Endodermal cell (in vitro differentiated cells): ENCODE data around the gene KCNJ4. TPM values are rescaled to one million over a fixed set of nuclear protein-coding genes. Genes with fewer than 3 reads are reported as not detected.

Experiments
- DNase-seq: peaks from one replicate; pipeline ENCODE4 v3.0.0-alpha.2; 2017
- H3K27ac ChIP-seq: 2 replicates; pipeline ENCODE4 v1.5.1; 2013; ENCODE audit warnings: mild to moderate bottlenecking, low read depth, low read length, moderate library complexity
- H3K27me3 ChIP-seq: 2 replicates; pipeline ENCODE4 v1.6.1; 2013; ENCODE audit warnings: mild to moderate bottlenecking, low read length, moderate library complexity; ENCODE audit not compliant: insufficient read depth, control insufficient read depth, poor library complexity, severe bottlenecking
- H3K36me3 ChIP-seq: 2 replicates; pipeline ENCODE4 v1.7.0; 2013; ENCODE audit warnings: mild to moderate bottlenecking, low read length, moderate library complexity; ENCODE audit not compliant: control insufficient read depth, insufficient read depth
- H3K4me1 ChIP-seq: one replicate; pipeline ENCODE4 v1.7.0; 2013; ENCODE audit warnings: low read length; ENCODE audit not compliant: control insufficient read depth, insufficient read depth
- H3K4me3 ChIP-seq: 2 replicates; pipeline ENCODE4 v1.5.1; 2013; ENCODE audit warnings: mild to moderate bottlenecking, low read length, moderate library complexity
- H3K9ac ChIP-seq: 2 replicates; pipeline ENCODE4 v1.6.1; 2013; ENCODE audit warnings: mild to moderate bottlenecking, low read length, moderate library complexity; ENCODE audit not compliant: poor library complexity, severe bottlenecking; ENCODE audit errors: extremely low read depth
- H3K9me3 ChIP-seq: 2 replicates; pipeline ENCODE4 v1.6.1; 2013; ENCODE audit warnings: mild to moderate bottlenecking, low read length, moderate library complexity; ENCODE audit not compliant: control insufficient read depth
- H3K27ac Mint-ChIP-seq: 2 replicates; pipeline ENCODE4 v1.8.0; 2020; ENCODE audit warnings: mixed read lengths
- H3K27me3 Mint-ChIP-seq: 2 replicates; pipeline ENCODE4 v1.8.0; 2021; ENCODE audit warnings: mild to moderate bottlenecking, mixed read lengths; ENCODE audit not compliant: insufficient read depth
- H3K36me3 Mint-ChIP-seq: 2 replicates; pipeline ENCODE4 v1.8.0; 2020; ENCODE audit warnings: low read depth, mixed read lengths
- H3K4me1 Mint-ChIP-seq: 2 replicates; pipeline ENCODE4 v1.8.0; 2020; ENCODE audit warnings: mixed read lengths
- H3K4me3 Mint-ChIP-seq: 2 replicates; pipeline ENCODE4 v1.8.0; 2020; ENCODE audit warnings: mild to moderate bottlenecking, moderate library complexity, mixed read lengths
- H3K9me3 Mint-ChIP-seq: 2 replicates; pipeline ENCODE4 v1.8.0; 2020; ENCODE audit warnings: mild to moderate bottlenecking, mixed read lengths
- WGBS, 2 experiments: methylation state at CpG; one replicate each; pipeline versions ENCODE4 v1.1.5 to v1.1.7; 2013; ENCODE audit warnings: missing lambda C conversion rate in 2 of 2, mixed read lengths in 1 of 2; ENCODE audit not compliant: insufficient coverage in 1 of 2, insufficient read length in 1 of 2; 5-methylcytosine and 5-hydroxymethylcytosine counted together
- total RNA-seq, 2 donors: library from RNA; stranded (reverse); fragmentation: NEBNext Ultra II Directional in 1 of 2; extraction: Animal tissue kit (Norgen Biotek cat#: 25700) in 1 of 2; gene quantifications; 2 replicates in 1 of 2; 3 replicates in 1 of 2; pipeline ENCODE4 v1.2.1, GENCODE V29; 2021
- TF ChIP-seq, protein P1 (sequence below): fragments of 200-600 bp; sonication (generic); conservative IDR thresholded peaks from 2 replicates; pipeline ENCODE4 v1.5.0; 2021; ENCODE audit warnings: antibody characterized with exemption, mild to moderate bottlenecking

The KCNJ4 gene
- total RNA-seq, 2 donors from 2014 or later = 0.37 to 1.4 TPM

DNA sequence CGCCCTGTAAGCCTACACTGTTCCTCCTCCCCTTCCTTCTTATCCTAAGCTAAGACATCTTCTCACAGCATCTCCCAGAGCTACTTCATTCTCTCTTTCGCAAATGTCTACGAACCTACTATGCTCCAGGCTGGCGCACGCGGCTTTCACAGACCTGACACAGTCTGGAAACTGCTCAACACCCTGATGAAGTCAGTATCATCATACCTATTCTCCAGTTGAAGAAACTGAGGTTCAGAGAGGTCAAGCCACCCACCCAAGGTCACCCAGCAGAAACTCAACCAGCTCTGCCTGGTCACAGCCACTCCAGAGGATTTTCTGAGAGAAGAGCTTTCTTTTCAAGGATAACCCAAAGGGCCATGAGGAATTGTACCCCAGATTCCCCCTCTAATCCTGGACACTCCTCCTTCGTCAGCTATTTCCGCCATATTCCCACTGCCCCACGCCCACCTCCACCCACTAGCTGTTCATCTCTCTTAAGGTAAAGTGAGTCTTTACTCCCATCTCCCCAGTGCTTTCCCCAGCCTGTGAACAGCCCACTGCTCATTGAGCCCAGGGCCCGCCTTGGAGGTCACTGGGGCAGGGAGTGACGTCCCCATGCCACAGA lies 1.8 kb downstream of the KCNJ4 start:
- Mint-ChIP-seq H3K4me3 (no peak overlapping the region), H3K4me1 (peaks cover 5% of the 10 kb centered on the region), H3K27me3 (peaks cover 81% of the 10 kb centered on the region), H3K9me3 (no peaks in the 10 kb centered on the region), H3K27ac (no peak overlapping the region), H3K36me3 (no peaks in the 10 kb centered on the region)
- H3K4me3 ChIP-seq = no peak overlapping the region
- H3K27ac ChIP-seq = no peak overlapping the region
- H3K36me3 ChIP-seq = no peaks in the 10 kb centered on the region
- DNase-seq = no peak
- peaks cover 73% of the 10 kb centered on the region for H3K27me3 ChIP-seq
- H3K9ac ChIP-seq = no peak overlapping the region
- H3K4me1 ChIP-seq = no peaks in the 10 kb centered on the region
- TF ChIP-seq, protein P1, sequence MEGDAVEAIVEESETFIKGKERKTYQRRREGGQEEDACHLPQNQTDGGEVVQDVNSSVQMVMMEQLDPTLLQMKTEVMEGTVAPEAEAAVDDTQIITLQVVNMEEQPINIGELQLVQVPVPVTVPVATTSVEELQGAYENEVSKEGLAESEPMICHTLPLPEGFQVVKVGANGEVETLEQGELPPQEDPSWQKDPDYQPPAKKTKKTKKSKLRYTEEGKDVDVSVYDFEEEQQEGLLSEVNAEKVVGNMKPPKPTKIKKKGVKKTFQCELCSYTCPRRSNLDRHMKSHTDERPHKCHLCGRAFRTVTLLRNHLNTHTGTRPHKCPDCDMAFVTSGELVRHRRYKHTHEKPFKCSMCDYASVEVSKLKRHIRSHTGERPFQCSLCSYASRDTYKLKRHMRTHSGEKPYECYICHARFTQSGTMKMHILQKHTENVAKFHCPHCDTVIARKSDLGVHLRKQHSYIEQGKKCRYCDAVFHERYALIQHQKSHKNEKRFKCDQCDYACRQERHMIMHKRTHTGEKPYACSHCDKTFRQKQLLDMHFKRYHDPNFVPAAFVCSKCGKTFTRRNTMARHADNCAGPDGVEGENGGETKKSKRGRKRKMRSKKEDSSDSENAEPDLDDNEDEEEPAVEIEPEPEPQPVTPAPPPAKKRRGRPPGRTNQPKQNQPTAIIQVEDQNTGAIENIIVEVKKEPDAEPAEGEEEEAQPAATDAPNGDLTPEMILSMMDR = no peak
- H3K9me3 ChIP-seq = no peaks in the 10 kb centered on the region
- WGBS, 2 experiments = 84 to 90% methylated on average over 8 to 11 of the region's 11 CpGs

DNA sequence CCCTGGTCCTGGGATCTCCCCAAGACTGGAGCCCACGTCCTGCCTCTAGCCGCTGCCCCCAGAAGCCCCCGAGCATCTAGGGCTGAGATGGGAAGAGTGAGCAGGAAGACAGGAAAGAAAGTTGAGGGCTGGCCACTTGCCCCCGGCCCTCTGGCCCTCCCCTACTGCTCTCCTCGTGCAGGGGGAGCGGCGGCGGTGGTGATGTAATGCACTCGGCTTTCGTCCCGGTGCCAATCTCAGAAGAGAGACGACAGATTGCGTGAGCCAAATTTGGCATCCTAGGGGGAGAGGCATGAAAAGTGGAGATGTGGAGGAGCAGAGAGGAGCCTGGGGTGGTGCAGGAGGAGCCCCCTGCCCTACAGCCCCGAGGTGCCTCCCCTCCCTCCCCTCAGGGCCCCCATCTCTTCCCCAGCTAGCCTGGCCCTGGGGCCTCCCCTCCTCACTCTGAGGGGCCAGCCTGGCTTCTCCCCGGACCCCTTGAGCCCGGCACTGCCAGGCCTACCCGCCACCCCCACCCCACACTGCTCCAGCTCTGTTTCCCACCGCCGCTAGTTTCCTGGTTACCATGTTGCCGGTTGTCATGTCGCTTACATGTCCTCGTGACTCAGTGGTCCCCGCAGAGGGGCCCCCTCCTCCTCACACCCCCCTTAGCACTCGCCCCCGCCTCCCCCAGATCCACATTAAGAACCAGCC lies 2.5 kb downstream of the KCNJ4 start:
- Mint-ChIP-seq H3K36me3 (no peaks in the 10 kb centered on the region), H3K4me3 (no peak overlapping the region), H3K27me3 (peaks cover 74% of the 10 kb centered on the region), H3K27ac (no peak overlapping the region), H3K4me1 (peaks cover 5% of the 10 kb centered on the region), H3K9me3 (no peaks in the 10 kb centered on the region)
- Histone ChIP-seq H3K4me3 (no peak overlapping the region), H3K9ac (no peak overlapping the region), H3K9me3 (no peaks in the 10 kb centered on the region), H3K27me3 (peaks cover 69% of the 10 kb centered on the region), H3K27ac (no peak overlapping the region), H3K4me1 (no peaks in the 10 kb centered on the region), H3K36me3 (no peaks in the 10 kb centered on the region)
- TF ChIP-seq, protein P1 = no peak
- WGBS, 2 experiments = 55 to 72% methylated on average over 10 to 25 of the region's 25 CpGs
- peak; percentile 57 for DNase-seq

DNA sequence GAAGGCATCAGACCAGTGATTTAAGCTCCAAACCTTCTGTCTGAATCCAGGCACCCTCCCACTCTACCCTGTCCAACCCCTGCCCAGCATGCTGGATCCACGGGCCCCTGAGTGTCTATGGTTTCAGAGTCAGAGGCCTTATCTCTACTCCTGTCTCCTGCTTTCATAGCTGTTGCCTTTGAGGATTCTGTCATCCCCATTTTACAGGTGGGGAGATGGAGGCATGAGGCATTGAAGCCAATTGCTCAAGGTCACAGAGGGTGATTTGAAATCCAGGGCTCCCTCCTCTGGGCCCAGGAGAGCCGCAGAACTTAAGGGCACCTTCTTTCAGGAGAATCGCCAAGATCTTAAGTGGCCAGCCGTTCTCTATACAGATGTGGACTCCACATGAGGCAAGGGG lies 3.1 kb downstream of the KCNJ4 start:
- Mint-ChIP-seq H3K27ac (no peak overlapping the region), H3K4me1 (peaks cover 5% of the 10 kb centered on the region), H3K9me3 (no peaks in the 10 kb centered on the region), H3K27me3 (peaks cover 68% of the 10 kb centered on the region), H3K4me3 (no peak overlapping the region), H3K36me3 (no peaks in the 10 kb centered on the region)
- Histone ChIP-seq H3K27me3 (peaks cover 63% of the 10 kb centered on the region), H3K9me3 (no peaks in the 10 kb centered on the region), H3K4me1 (no peaks in the 10 kb centered on the region), H3K4me3 (no peak overlapping the region), H3K36me3 (no peaks in the 10 kb centered on the region), H3K27ac (no peak overlapping the region), H3K9ac (no peak overlapping the region)
- DNase-seq = no peak
- TF ChIP-seq, protein P1 = no peak
- 91% methylated on average over 4 of the region's 4 CpGs; no CpG with 5 or more reads in 1 of the 2 experiments for WGBS, 2 experiments
